DND-41 (cell line): ENCODE measurements around the gene MAN2A1.

ENCODE experiments used
- CTCF ChIP-seq: IDR thresholded peaks from 2 replicates; pipeline ENCODE4 v1.5.1; 2012; ENCODE audit warnings: borderline replicate concordance, low read length, moderate library complexity, mild to moderate bottlenecking; ENCODE audit not compliant: poor library complexity, severe bottlenecking; ENCODE audit errors: extremely low read depth
- EZH2 ChIP-seq: IDR thresholded peaks from 3 replicates; pipeline ENCODE4 v1.6.1; 2012; ENCODE audit warnings: borderline replicate concordance, low read depth, mild to moderate bottlenecking, moderate library complexity, low read length, inconsistent platforms; ENCODE audit not compliant: severe bottlenecking

- TF ChIP-seq CTCF, result no peak
- no peak for TF ChIP-seq EZH2
Measured at GRCh38 chr5:109750463-109750862, 60.7 kb downstream of the MAN2A1 start.
